Subcutaneous abdominal adipose tissue (tissue), 5 donors: ENCODE measurements around the gene SMIM1.
"Not testable (repeated sequence)": the region's sequence is repeated elsewhere in the genome, so short reads cannot be mapped to it uniquely, and the experiment has no call there.

Experiments
- H3K27ac ChIP-seq: one replicate; pipeline ENCODE4 v1.7.0; 2013; ENCODE audit warnings: low read depth, mild to moderate bottlenecking, inconsistent platforms, low read length, moderate library complexity
- H3K27me3 ChIP-seq, 5 donors: one replicate each; pipeline ENCODE4 v1.7.0; 2013; ENCODE audit warnings: low read length in 5 of 5, inconsistent platforms in 1 of 5; ENCODE audit not compliant: control insufficient read depth in 5 of 5, insufficient read depth in 4 of 5
- H3K36me3 ChIP-seq, 5 donors: one replicate each; pipeline ENCODE4 v1.7.0; 2013; ENCODE audit warnings: low read length in 5 of 5; ENCODE audit not compliant: control insufficient read depth in 5 of 5, insufficient read depth in 5 of 5
- H3K4me1 ChIP-seq, 5 donors: one replicate each; pipeline ENCODE4 v1.7.0; 2013; ENCODE audit warnings: low read length in 5 of 5, mild to moderate bottlenecking in 3 of 5, moderate library complexity in 1 of 5; ENCODE audit not compliant: control insufficient read depth in 5 of 5, insufficient read depth in 5 of 5
- H3K4me3 ChIP-seq, 5 donors: one replicate each; pipeline ENCODE4 v1.7.0; 2013; ENCODE audit warnings: low read length in 5 of 5, low read depth in 1 of 5
- H3K9ac ChIP-seq, 5 donors: one replicate each; pipeline ENCODE4 v1.7.0; 2013; ENCODE audit warnings: low read length in 5 of 5, mild to moderate bottlenecking in 4 of 5, moderate library complexity in 3 of 5
- H3K9me3 ChIP-seq, 5 donors: one replicate each; pipeline ENCODE4 v1.7.0; 2013; ENCODE audit warnings: low read length in 5 of 5; ENCODE audit not compliant: control insufficient read depth in 5 of 5
- donor health status: healthy.
- donor health status: healthy.
- donor health status: healthy.
- donor health status: healthy.
- donor health status: healthy.

The SMIM1 gene

GRCh38 chr1:3772715-3773571 is at the start of gene SMIM1:
SMIM1 (plus strand) TSS chr1:3772749; CDS start chr1:3775374, 2,625 bp downstream.
- H3K4me1 ChIP-seq, result peaks cover 0 to 31% (median 25%) of the 10 kb centered on the region in 5 donors
- H3K27ac ChIP-seq, result no peak within 1 kb of the TSS
- peak within 1 kb of the TSS in 4 of 5 donors; percentile 8 to 73 (median 40) for H3K9ac ChIP-seq

GRCh38 chr1:3722846-3723245 is 49.7 kb upstream of the SMIM1 start:
- H3K9ac ChIP-seq, result no peak overlapping the region
- H3K27me3 ChIP-seq, result peaks cover 3 to 35% (median 22%) of the 10 kb centered on the region in 5 donors

More at GRCh38 chr1:3772715-3773571, at the start of gene SMIM1:
- no peaks in the 10 kb centered on the region for H3K9me3 ChIP-seq
- peaks cover 0 to 23% (median 6%) of the 10 kb centered on the region in 5 donors for H3K27me3 ChIP-seq
- H3K4me3 ChIP-seq, result peak within 1 kb of the TSS in 4 of 5 donors; percentile 47 to 64 (median 60)
- H3K36me3 ChIP-seq, result peaks cover 0 to 9% (median under 1%) of the 10 kb centered on the region in 5 donors

GRCh38 chr1:3724416-3725030 is 48.0 kb upstream of the SMIM1 start:
- not testable (repeated sequence) for H3K4me3 ChIP-seq, H3K27ac ChIP-seq, H3K4me1 ChIP-seq, H3K36me3 ChIP-seq, H3K9me3 ChIP-seq, H3K9ac ChIP-seq
- H3K27me3 ChIP-seq, result peaks cover 17 to 38% (median 26%) of the 10 kb centered on the region in 5 donors

More at GRCh38 chr1:3722846-3723245, 49.7 kb upstream of the SMIM1 start:
- H3K9me3 ChIP-seq, result no peaks in the 10 kb centered on the region
- H3K27ac ChIP-seq, result no peak overlapping the region
- H3K36me3 ChIP-seq, result no peaks in the 10 kb centered on the region
- no peak overlapping the region for H3K4me3 ChIP-seq
- no peaks in the 10 kb centered on the region for H3K4me1 ChIP-seq

- Histone ChIP-seq H3K27ac (no peak overlapping the region), H3K9ac (no peak overlapping the region), H3K27me3 (peaks cover 24 to 41% (median 33%) of the 10 kb centered on the region in 5 donors), H3K9me3 (no peaks in the 10 kb centered on the region), H3K4me1 (no peaks in the 10 kb centered on the region), H3K4me3 (no peak overlapping the region), H3K36me3 (no peaks in the 10 kb centered on the region)
These were observed 47.2 kb upstream of the SMIM1 start for GRCh38 chr1:3725366-3725765.

GRCh38 chr1:3727042-3727824 is 45.3 kb upstream of the SMIM1 start:
- Histone ChIP-seq H3K36me3 (no peaks in the 10 kb centered on the region), H3K4me3 (no peak overlapping the region), H3K27me3 (peaks cover 36 to 56% (median 46%) of the 10 kb centered on the region in 5 donors), H3K9ac (no peak overlapping the region), H3K27ac (no peak overlapping the region), H3K4me1 (peaks cover 0 to 10% (median 2%) of the 10 kb centered on the region in 5 donors), H3K9me3 (no peaks in the 10 kb centered on the region)

- Histone ChIP-seq H3K9me3 (no peaks in the 10 kb centered on the region), H3K36me3 (no peaks in the 10 kb centered on the region), H3K4me3 (no peak overlapping the region), H3K27ac (no peak overlapping the region), H3K9ac (no peak overlapping the region), H3K4me1 (peaks cover 0 to 18% (median 6%) of the 10 kb centered on the region in 5 donors), H3K27me3 (peaks cover 36 to 61% (median 53%) of the 10 kb centered on the region in 5 donors)
These were observed 44.4 kb upstream of the SMIM1 start for GRCh38 chr1:3727825-3728776.

GRCh38 chr1:3729594-3730542 is 42.7 kb upstream of the SMIM1 start:
- peaks cover 0 to 21% (median 6%) of the 10 kb centered on the region in 5 donors for H3K4me1 ChIP-seq
- H3K9me3 ChIP-seq, result no peaks in the 10 kb centered on the region
- H3K4me3 ChIP-seq, result no peak overlapping the region
- peaks cover 0 to 7% (median 0%) of the 10 kb centered on the region in 5 donors for H3K36me3 ChIP-seq
- peaks cover 34 to 70% (median 55%) of the 10 kb centered on the region in 5 donors for H3K27me3 ChIP-seq
- no peak overlapping the region for H3K27ac ChIP-seq
- no peak overlapping the region for H3K9ac ChIP-seq

- no peaks in the 10 kb centered on the region for H3K9me3 ChIP-seq
- H3K27ac ChIP-seq, result no peak overlapping the region
- peaks cover 0 to 14% (median 2%) of the 10 kb centered on the region in 5 donors for H3K36me3 ChIP-seq
- no peak overlapping the region for H3K4me3 ChIP-seq
- H3K4me1 ChIP-seq, result peaks cover 0 to 21% (median 6%) of the 10 kb centered on the region in 5 donors
- peaks cover 34 to 70% (median 55%) of the 10 kb centered on the region in 5 donors for H3K27me3 ChIP-seq
- no peak overlapping the region for H3K9ac ChIP-seq
These were observed 41.9 kb upstream of the SMIM1 start for GRCh38 chr1:3730543-3731247.
